OCI-LY1 (cell line): Measurements from ENCODE around the gene GPR21.

Source experiments
- H2AFZ ChIP-seq: fragments of 200-600 bp; sonication (generic), shearing (Covaris generic); 2 replicates; pipeline ENCODE4 v1.6.0; 2014; ENCODE audit warnings: antibody characterized with exemption, mild to moderate bottlenecking, low read length
- H3F3A ChIP-seq: fragments of 200-600 bp; sonication (generic), shearing (Covaris generic); 2 replicates; pipeline ENCODE4 v1.6.0; 2014; ENCODE audit warnings: mild to moderate bottlenecking, antibody characterized with exemption, low read length, moderate library complexity; ENCODE audit not compliant: insufficient read depth
- H3K27ac ChIP-seq: fragments of 200-600 bp; sonication (generic); 2 replicates; pipeline ENCODE4 v1.5.1; 2014; ENCODE audit warnings: low read length, mixed run types, mild to moderate bottlenecking, low read depth; ENCODE audit not compliant: poor library complexity, severe bottlenecking
- H3K27me3 ChIP-seq: fragments of 200-600 bp; sonication (generic); 2 replicates; pipeline ENCODE4 v1.6.0; 2014; ENCODE audit warnings: antibody characterized with exemption, mild to moderate bottlenecking, low read length, moderate library complexity; ENCODE audit not compliant: insufficient read depth
- H3K36me3 ChIP-seq: fragments of 200-600 bp; sonication (generic); 2 replicates; pipeline ENCODE4 v1.6.1; 2014; ENCODE audit warnings: mild to moderate bottlenecking, antibody characterized with exemption, low read length, moderate library complexity, mixed read lengths; ENCODE audit not compliant: insufficient read depth
- H3K4me1 ChIP-seq: fragments of 200-600 bp; sonication (generic); 2 replicates; pipeline ENCODE4 v1.5.1; 2014; ENCODE audit warnings: mild to moderate bottlenecking, low read length, moderate library complexity; ENCODE audit not compliant: insufficient read depth, severe bottlenecking
- H3K4me2 ChIP-seq: fragments of 200-600 bp; sonication (generic), shearing (Covaris generic); 2 replicates; pipeline ENCODE4 v1.6.1; 2014; ENCODE audit warnings: low read length
- H3K4me3 ChIP-seq: fragments of 200-600 bp; sonication (generic); 2 replicates; pipeline ENCODE4 v1.5.1; 2014; ENCODE audit warnings: low read length, low read depth, mild to moderate bottlenecking, mixed read lengths; ENCODE audit not compliant: poor library complexity, severe bottlenecking
- H3K79me2 ChIP-seq: fragments of 200-600 bp; shearing (Covaris generic); 2 replicates; pipeline ENCODE4 v1.6.1; 2016; ENCODE audit warnings: mixed run types, low read length, mixed read lengths; ENCODE audit not compliant: insufficient read depth
- H3K9ac ChIP-seq: fragments of 200-600 bp; sonication (generic), shearing (Covaris generic); 2 replicates; pipeline ENCODE4 v1.6.1; 2014; ENCODE audit warnings: mild to moderate bottlenecking, low read length, mixed read lengths
- H3K9me2 ChIP-seq: fragments of 200-600 bp; sonication (generic), shearing (Covaris generic); 2 replicates; pipeline ENCODE4 v1.6.1; 2014; ENCODE audit warnings: low read depth, mild to moderate bottlenecking, low read length, mixed read lengths
- H3K9me3 ChIP-seq: fragments of 200-600 bp; shearing (Covaris generic); 2 replicates; pipeline ENCODE4 v1.6.1; 2014; ENCODE audit warnings: low read length, mixed read lengths
- H4K20me1 ChIP-seq: fragments of 200-600 bp; sonication (generic), shearing (Covaris generic); 2 replicates; pipeline ENCODE4 v1.6.0; 2016; ENCODE audit warnings: mild to moderate bottlenecking, low read length; ENCODE audit not compliant: insufficient read depth
- EZH2 ChIP-seq: fragments of 200-600 bp; sonication (generic), shearing (Covaris generic); IDR thresholded peaks from 2 replicates; pipeline ENCODE4 v1.8.0; 2017; ENCODE audit warnings: borderline replicate concordance, mixed run types, mild to moderate bottlenecking, antibody characterized with exemption, low read length, moderate library complexity, mixed read lengths
- TF ChIP-seq, protein P1 (sequence below): fragments of 200-600 bp; sonication (generic), shearing (Covaris generic); IDR thresholded peaks from 2 replicates; pipeline ENCODE4 v1.5.1; 2017; ENCODE audit warnings: mild to moderate bottlenecking, antibody characterized with exemption, low read length, moderate library complexity, mixed read lengths

GPR21 gene

DNA sequence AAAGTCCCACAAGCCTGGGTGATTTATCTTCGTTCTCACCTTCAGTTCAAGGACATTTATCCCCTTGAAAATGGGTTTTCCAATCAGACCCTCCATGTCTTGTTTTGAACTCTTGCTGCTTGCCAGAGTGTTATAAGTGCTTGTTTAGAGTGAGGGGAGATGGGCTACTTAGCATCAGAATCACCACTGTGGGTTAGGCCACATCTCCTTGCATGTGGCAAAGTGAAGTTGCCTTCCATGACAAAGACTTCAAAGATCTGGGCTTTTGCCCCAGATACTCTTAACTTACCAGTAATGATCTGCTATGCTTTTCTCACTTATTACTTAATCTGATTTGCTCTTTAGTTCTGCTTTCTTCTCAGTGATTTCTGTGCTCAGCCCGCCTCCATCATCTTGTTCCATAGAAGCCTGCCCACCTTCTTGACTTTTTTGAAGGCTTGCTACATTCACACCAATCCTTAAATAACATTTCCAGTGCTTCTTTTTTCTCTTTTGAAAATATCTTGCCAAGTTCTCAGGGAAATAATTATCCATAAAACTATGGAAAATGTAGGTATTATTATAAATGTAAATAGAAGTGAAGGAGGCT, 39.0 kb downstream of the GPR21 start:
- no peak overlapping the region for H3K27ac ChIP-seq
- H3K4me2 ChIP-seq: no peak overlapping the region
- H3K4me1 ChIP-seq: peaks cover 13% of the 10 kb centered on the region

DNA sequence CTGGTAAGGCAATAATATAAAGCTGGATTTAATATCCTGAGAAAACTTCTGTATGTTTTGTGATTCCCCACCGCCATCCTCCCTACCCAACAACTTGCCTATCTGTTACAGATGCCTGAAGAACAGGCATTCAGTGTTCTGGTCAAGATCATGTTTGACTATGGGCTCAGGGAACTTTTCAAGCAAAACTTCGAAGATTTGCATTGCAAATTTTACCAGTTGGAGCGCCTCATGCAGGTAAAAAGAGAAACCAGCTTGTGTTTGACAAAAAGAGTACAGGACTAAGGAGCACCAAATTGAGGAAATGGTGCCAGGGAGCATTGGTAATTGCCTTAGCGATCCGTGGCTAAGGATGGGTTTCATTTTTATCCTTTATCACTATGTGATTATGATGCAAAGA, 40.0 kb downstream of the GPR21 start:
- Histone ChIP-seq H3K36me3 (peaks cover 57% of the 10 kb centered on the region; the same call in 1 of the 2 replicates), H3K4me1 (peaks cover 13% of the 10 kb centered on the region), H3K4me3 (no peak overlapping the region), H3K9me2 (no peaks in the 10 kb centered on the region), H2AFZ (no peak overlapping the region), H3K4me2 (no peak overlapping the region), H3K79me2 (no peaks in the 10 kb centered on the region), H3F3A (no peaks in the 10 kb centered on the region), H3K9ac (no peak overlapping the region), H4K20me1 (no peaks in the 10 kb centered on the region), H3K27ac (no peak overlapping the region), H3K27me3 (no peaks in the 10 kb centered on the region), H3K9me3 (no peaks in the 10 kb centered on the region)
- TF ChIP-seq EZH2: no peak
- TF ChIP-seq, protein P1, sequence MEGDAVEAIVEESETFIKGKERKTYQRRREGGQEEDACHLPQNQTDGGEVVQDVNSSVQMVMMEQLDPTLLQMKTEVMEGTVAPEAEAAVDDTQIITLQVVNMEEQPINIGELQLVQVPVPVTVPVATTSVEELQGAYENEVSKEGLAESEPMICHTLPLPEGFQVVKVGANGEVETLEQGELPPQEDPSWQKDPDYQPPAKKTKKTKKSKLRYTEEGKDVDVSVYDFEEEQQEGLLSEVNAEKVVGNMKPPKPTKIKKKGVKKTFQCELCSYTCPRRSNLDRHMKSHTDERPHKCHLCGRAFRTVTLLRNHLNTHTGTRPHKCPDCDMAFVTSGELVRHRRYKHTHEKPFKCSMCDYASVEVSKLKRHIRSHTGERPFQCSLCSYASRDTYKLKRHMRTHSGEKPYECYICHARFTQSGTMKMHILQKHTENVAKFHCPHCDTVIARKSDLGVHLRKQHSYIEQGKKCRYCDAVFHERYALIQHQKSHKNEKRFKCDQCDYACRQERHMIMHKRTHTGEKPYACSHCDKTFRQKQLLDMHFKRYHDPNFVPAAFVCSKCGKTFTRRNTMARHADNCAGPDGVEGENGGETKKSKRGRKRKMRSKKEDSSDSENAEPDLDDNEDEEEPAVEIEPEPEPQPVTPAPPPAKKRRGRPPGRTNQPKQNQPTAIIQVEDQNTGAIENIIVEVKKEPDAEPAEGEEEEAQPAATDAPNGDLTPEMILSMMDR: no peak

More for the DNA sequence above, 39.0 kb downstream of the GPR21 start:
- TF ChIP-seq, protein P1: no peak
- no peak for TF ChIP-seq EZH2
- Histone ChIP-seq H3K9me2 (no peaks in the 10 kb centered on the region), H3K9me3 (no peaks in the 10 kb centered on the region), H3K9ac (no peak overlapping the region), H2AFZ (no peak overlapping the region), H3K79me2 (no peaks in the 10 kb centered on the region), H3K36me3 (peaks cover 59% of the 10 kb centered on the region; the same call in 1 of the 2 replicates), H3F3A (no peaks in the 10 kb centered on the region), H4K20me1 (no peaks in the 10 kb centered on the region), H3K27me3 (no peaks in the 10 kb centered on the region), H3K4me3 (no peak overlapping the region)

DNA sequence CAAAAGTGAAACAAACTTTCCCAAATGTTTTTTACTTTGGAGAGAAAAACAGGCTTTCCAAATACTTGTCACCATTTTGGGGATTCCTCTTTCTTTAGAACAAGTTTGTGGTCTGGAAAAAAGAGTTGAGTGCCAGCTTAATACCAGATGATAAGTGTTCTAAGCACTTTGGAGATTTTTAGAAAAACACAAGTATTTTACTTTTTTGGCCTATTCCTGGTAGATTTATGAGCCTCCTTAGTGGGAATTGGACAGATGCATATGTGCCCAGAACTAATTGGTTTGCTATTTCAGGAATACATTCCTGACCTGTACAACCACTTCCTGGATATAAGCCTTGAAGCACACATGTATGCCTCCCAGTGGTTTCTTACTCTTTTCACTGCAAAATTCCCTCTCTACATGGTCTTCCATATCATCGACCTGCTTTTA, 40.5 kb downstream of the GPR21 start:
- H3K9me2 ChIP-seq: no peaks in the 10 kb centered on the region
- H3K27me3 ChIP-seq: no peaks in the 10 kb centered on the region
- no peaks in the 10 kb centered on the region for H4K20me1 ChIP-seq
- H3K4me3 ChIP-seq: no peak overlapping the region
- H3K79me2 ChIP-seq: no peaks in the 10 kb centered on the region
- H3K4me2 ChIP-seq: no peak overlapping the region
- H3K4me1 ChIP-seq: peaks cover 13% of the 10 kb centered on the region
- TF ChIP-seq, protein P1: no peak
- no peak for TF ChIP-seq EZH2
- H3K27ac ChIP-seq: no peak overlapping the region
- H3K9ac ChIP-seq: no peak overlapping the region
- H2AFZ ChIP-seq: no peak overlapping the region
- H3F3A ChIP-seq: no peaks in the 10 kb centered on the region
- no peaks in the 10 kb centered on the region for H3K9me3 ChIP-seq
- peaks cover 63% of the 10 kb centered on the region; the same call in 1 of the 2 replicates for H3K36me3 ChIP-seq
